Measurements from ENCODE around the gene IFNG.
"Not testable (repeated sequence)": the region's sequence is repeated elsewhere in the genome, so short reads cannot be mapped to it uniquely, and the experiment has no call there.

IFNG gene

DNA sequence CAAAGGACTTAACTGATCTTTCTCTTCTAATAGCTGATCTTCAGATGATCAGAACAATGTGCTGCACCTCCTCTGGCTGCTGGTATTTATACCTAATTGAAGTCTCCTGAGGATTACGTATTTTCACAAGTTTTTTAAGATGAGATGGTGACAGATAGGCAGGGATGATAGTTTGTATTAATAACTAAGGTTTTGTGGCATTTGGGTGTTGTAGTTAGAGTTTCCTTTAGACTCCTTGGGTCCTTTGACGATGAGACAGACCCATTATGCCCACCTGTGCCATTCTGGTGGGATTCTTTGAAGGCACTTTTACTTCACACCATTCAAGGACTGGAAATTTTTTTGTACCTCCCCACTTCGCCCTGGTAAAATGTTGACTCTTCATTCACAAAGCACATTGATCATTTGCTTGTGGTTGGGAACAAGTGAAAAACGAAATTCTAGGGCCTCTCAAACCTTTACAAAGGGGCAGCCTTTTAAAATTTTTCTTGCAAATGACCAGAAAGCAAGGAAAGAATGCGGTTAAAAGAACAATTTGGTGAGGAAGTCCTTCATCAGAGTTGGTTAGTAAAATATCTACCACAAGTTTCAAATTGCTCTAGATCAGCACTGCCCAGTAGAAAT lies at the start of gene IFNG:
Gene IFNG, minus strand, starts transcription at position 60 of the 624 bp plus-strand sequence. CDS start 125 bp downstream, outside the sequence.
- no peak within 1 kb of the TSS for H3K4me3 ChIP-seq (ENCODE audit: low read length)
- H3K4me1 ChIP-seq (ENCODE audit: insufficient read depth, low read length), result no peaks in the 10 kb centered on the region
- H3K27me3 ChIP-seq (ENCODE audit: insufficient read depth, low read length), result no peaks in the 10 kb centered on the region
- no peaks in the 10 kb centered on the region for H3K36me3 ChIP-seq (ENCODE audit: insufficient read depth, low read length)
- H3K9me3 ChIP-seq (ENCODE audit: low read length), result no peaks in the 10 kb centered on the region
- no peak within 1 kb of the TSS for H2AFZ ChIP-seq (ENCODE audit: low read depth, low read length)

DNA sequence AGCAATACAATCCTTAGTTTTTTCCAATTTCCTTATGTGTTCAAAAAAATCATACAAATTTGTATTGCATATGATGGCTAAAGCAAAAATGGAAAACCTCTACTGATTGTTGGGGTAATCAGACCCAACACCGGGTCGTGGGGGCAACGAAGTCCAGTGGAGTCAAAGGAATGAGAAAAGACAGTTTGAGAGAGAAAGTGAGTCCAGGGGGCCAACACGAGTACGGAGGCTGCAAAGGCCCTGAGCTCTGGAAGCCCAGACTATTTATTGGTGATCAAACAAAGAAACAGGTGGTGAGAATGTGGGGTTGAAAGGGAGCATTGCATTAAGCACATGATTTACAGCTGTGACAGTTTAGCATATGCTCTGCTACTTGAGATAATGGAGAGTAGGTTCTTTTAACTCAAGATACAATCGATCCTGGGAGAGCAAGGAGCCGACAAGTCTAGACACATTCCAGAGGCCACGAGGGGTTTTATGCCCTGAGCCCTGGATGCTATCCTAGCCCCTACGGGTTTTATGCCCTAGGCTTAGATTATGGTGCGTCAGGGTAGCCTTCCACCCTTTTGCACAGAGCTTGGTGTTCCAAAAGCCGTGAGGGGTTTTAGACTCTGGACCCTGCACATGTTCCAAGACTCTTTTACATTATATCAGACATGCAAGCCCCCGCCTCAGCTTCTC lies 49.6 kb upstream of the IFNG start:
- H2AFZ ChIP-seq (ENCODE audit: low read depth, low read length); H3K4me3 ChIP-seq (ENCODE audit: low read length); H3K4me1 ChIP-seq (ENCODE audit: insufficient read depth, low read length); H3K36me3 ChIP-seq (ENCODE audit: insufficient read depth, low read length); H3K9me3 ChIP-seq (ENCODE audit: low read length); H3K27me3 ChIP-seq (ENCODE audit: insufficient read depth, low read length): not testable (repeated sequence)

DNA sequence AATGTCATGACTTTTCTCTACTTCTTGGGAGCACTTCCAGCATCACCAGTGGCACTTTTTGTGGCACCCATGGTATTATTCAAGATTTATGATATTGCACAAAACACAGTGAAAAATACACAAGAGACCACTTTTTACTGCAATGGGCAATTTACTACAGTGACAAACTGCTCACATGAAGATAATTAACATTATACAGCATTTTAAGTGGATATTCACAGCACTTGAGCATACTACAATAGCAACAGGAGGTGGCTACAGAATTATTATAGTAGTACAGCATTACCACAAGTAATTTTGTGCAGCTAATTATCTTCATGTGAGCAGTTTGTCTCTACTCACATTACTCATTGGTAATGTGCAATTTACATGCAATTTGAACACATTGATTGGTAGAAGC lies 47.7 kb upstream of the IFNG start:
- Histone ChIP-seq H3K4me3 (ENCODE audit: low read length) (no peak overlapping the region), H3K36me3 (ENCODE audit: insufficient read depth, low read length) (no peaks in the 10 kb centered on the region), H2AFZ (ENCODE audit: low read depth, low read length) (no peak overlapping the region), H3K27me3 (ENCODE audit: insufficient read depth, low read length) (no peaks in the 10 kb centered on the region), H3K9me3 (ENCODE audit: low read length) (no peaks in the 10 kb centered on the region), H3K4me1 (ENCODE audit: insufficient read depth, low read length) (no peaks in the 10 kb centered on the region)

DNA sequence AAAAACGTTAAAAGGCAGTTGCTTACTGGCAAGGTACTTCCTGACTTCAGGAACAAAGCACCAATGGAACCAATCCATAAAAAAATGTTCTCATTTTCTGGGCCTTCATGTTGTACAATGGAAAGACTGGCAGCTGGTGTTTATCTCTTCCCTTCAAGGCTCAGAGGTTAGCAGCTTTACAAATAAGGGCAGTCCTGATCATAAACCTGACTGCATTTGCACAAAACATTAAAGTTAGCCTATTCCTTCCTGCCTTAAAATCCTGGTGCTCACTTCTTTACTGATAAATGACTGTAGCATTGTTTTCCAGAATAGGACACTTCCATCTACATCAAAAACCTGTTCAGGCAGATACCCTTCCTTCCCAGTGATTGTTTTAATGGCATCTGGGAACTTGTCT lies 46.9 kb upstream of the IFNG start:
- Histone ChIP-seq H3K36me3 (ENCODE audit: insufficient read depth, low read length) (no peaks in the 10 kb centered on the region), H3K4me3 (ENCODE audit: low read length) (no peak overlapping the region), H3K27me3 (ENCODE audit: insufficient read depth, low read length) (no peaks in the 10 kb centered on the region), H2AFZ (ENCODE audit: low read depth, low read length) (no peak overlapping the region), H3K9me3 (ENCODE audit: low read length) (no peaks in the 10 kb centered on the region), H3K4me1 (ENCODE audit: insufficient read depth, low read length) (no peaks in the 10 kb centered on the region)

DNA sequence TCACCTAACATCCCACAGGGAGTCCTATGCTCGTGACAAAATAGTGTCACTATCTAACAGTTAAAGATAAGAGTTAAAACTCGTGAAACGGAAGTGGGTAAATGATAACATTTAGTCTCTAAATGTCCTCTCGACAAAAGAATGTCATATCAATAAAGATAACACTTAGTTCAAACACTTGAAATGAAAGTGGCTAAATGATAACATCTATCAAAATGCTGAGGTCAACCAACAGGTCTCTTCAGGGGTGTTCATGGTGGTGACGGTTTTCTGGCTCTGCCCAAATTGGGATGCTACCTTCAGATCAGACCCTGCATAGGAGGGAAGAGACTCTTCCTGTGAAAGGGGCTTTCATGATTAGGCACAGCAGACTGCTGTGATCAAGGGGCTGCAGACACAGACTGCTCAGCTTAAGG lies 43.9 kb upstream of the IFNG start:
- H3K36me3 ChIP-seq (ENCODE audit: insufficient read depth, low read length), result no peaks in the 10 kb centered on the region
- H3K4me3 ChIP-seq (ENCODE audit: low read length), result no peak overlapping the region
- H3K9me3 ChIP-seq (ENCODE audit: low read length), result no peaks in the 10 kb centered on the region
- H3K4me1 ChIP-seq (ENCODE audit: insufficient read depth, low read length), result no peaks in the 10 kb centered on the region
- no peaks in the 10 kb centered on the region for H3K27me3 ChIP-seq (ENCODE audit: insufficient read depth, low read length)
- no peak overlapping the region for H2AFZ ChIP-seq (ENCODE audit: low read depth, low read length)

DNA sequence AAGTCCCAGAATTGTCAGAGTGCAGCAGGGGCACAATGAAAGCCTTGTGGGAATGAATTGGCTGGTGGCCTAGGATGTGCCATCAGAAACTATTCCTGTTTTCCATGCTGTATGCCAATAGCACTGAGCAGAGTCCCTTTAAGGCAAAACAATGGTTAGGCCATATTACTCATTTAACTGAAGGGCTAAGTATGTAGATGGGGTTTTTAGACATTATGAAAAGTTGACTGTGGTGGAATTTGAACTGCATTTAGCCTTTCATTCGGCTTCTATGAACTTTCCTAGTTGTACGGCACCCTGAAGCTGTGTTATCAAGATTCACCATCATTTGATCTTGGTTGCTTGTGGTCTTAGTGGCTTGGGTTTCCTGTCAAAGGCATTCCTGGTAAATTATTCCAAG lies 41.3 kb upstream of the IFNG start:
- no peaks in the 10 kb centered on the region for H3K27me3 ChIP-seq (ENCODE audit: insufficient read depth, low read length)
- no peaks in the 10 kb centered on the region for H3K9me3 ChIP-seq (ENCODE audit: low read length)
- H3K4me3 ChIP-seq (ENCODE audit: low read length), result no peak overlapping the region
- no peak overlapping the region for H2AFZ ChIP-seq (ENCODE audit: low read depth, low read length)
- H3K36me3 ChIP-seq (ENCODE audit: insufficient read depth, low read length), result no peaks in the 10 kb centered on the region
- H3K4me1 ChIP-seq (ENCODE audit: insufficient read depth, low read length), result no peaks in the 10 kb centered on the region

DNA sequence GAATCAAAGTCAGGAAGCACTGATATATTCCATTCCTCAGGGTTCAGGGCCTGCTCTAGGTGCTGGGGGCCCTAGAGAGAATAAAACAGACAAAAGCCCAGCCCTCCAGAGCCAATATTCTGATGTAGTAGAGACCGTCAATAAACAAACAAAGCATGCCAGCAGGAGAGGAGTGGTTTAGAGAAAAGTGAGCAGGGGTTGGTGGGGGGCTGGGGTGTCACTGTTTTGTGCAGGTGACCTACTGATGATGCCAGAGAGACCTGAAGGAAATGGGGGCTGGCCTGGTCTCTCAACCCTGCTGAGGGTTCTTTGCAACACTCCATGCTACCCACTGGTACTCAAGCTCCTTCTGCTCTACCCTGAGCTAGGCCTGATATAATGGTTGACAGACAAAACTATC lies 39.6 kb upstream of the IFNG start:
- H3K9me3 ChIP-seq (ENCODE audit: low read length), result no peaks in the 10 kb centered on the region
- H2AFZ ChIP-seq (ENCODE audit: low read depth, low read length), result no peak overlapping the region

DNA sequence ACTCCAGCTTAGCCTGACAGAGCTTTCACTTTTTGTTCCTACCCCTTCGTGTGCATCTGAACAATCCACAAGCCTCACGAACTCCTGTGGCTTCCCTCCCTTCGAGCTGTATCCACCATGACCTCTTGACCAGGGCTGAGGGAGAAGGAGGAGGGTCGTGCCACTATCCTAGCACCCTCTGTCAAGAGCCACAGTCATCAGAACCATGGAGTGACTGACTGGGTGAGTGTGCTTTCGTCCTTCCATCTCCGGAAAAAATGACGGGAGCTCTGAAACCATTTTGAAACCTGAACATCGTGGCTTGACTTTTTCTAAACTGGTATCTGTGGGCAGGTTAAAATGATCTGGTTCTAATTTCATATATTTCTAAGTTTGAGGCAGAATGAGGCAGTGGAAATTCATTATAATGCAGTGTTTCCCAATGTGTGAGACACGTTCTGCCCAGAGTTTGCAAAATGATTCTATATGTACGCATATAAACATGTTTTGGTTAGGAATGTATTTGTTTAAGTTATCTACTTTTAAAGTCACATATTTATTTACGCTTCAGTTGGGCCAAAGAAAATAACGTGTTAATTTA lies 39.1 kb upstream of the IFNG start:
- H3K4me1 ChIP-seq (ENCODE audit: insufficient read depth, low read length), result no peaks in the 10 kb centered on the region
- H2AFZ ChIP-seq (ENCODE audit: low read depth, low read length), result no peak overlapping the region
- no peak overlapping the region for H3K4me3 ChIP-seq (ENCODE audit: low read length)
- H3K27me3 ChIP-seq (ENCODE audit: insufficient read depth, low read length), result no peaks in the 10 kb centered on the region
- no peaks in the 10 kb centered on the region for H3K9me3 ChIP-seq (ENCODE audit: low read length)
- H3K36me3 ChIP-seq (ENCODE audit: insufficient read depth, low read length), result no peaks in the 10 kb centered on the region

More for the DNA sequence above, 39.6 kb upstream of the IFNG start:
- Histone ChIP-seq H3K4me3 (ENCODE audit: low read length) (no peak overlapping the region), H3K4me1 (ENCODE audit: insufficient read depth, low read length) (no peaks in the 10 kb centered on the region), H3K36me3 (ENCODE audit: insufficient read depth, low read length) (no peaks in the 10 kb centered on the region), H3K27me3 (ENCODE audit: insufficient read depth, low read length) (no peaks in the 10 kb centered on the region)

DNA sequence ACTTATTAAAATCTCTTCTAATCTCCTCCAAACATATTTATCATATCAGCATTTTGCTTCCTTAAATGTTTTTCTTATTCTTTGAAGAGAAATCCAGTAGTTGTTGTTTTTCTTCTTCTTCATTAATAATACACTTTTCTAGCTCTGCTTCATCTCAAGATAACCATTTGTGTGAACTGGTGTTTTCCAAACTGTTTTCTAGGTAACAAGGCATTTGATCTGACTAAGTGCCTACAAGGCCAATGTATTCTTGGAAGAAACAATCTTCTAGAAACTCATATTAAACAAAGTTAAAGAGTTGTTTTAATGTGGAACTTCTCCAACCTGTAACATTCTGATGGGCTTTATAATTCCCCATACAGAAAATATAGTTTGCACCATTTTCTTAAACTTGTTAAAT lies 30.8 kb upstream of the IFNG start:
- Histone ChIP-seq H3K27me3 (ENCODE audit: insufficient read depth, low read length) (no peaks in the 10 kb centered on the region), H3K4me3 (ENCODE audit: low read length) (no peak overlapping the region), H3K4me1 (ENCODE audit: insufficient read depth, low read length) (no peaks in the 10 kb centered on the region), H3K36me3 (ENCODE audit: insufficient read depth, low read length) (no peaks in the 10 kb centered on the region), H3K9me3 (ENCODE audit: low read length) (no peaks in the 10 kb centered on the region), H2AFZ (ENCODE audit: low read depth, low read length) (no peak overlapping the region)

DNA sequence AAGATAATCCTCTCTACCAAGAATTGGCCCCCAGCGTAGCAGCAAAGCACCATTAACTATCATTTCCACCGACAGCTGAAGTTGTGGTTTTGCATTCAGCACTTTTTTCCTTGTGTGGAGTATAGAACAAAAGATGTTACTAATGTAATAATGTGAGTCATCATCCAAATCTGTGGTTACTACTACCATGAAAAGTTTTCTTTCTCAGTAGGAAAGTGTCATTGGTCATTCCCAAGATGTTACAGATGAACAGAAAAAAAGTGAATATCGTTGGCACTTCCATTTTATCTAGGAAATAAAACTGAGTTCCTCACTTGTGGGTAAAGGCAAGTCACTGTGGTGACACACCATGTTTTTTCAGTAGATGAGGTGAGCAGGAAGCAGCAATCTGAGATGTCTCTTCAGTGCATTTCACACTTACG lies 30.3 kb upstream of the IFNG start:
- no peaks in the 10 kb centered on the region for H3K4me1 ChIP-seq (ENCODE audit: insufficient read depth, low read length)
- no peak overlapping the region for H3K4me3 ChIP-seq (ENCODE audit: low read length)
- no peaks in the 10 kb centered on the region for H3K36me3 ChIP-seq (ENCODE audit: insufficient read depth, low read length)
- no peaks in the 10 kb centered on the region for H3K27me3 ChIP-seq (ENCODE audit: insufficient read depth, low read length)
- no peak overlapping the region for H2AFZ ChIP-seq (ENCODE audit: low read depth, low read length)
- H3K9me3 ChIP-seq (ENCODE audit: low read length), result no peaks in the 10 kb centered on the region

DNA sequence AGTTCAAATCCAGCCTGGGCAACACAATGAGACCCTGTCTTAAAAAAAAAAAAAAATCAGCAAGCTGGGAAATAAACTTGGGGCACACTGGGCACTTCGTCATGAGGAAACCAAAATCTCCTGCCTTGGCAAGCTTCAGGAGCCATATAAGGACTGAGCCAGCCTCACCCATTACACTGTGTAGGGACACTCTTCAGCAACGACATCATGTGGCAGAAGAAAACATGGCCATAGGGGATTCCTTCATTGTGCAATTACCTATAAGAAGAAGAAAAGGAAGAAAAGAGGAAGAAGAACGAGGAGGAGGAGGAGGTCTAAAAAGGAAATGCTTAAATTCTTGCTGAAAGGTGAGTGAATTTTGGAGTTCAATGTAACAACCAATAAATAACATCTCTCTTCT lies 26.1 kb upstream of the IFNG start:
- Histone ChIP-seq H3K4me1 (ENCODE audit: insufficient read depth, low read length) (no peaks in the 10 kb centered on the region), H3K36me3 (ENCODE audit: insufficient read depth, low read length) (no peaks in the 10 kb centered on the region), H3K27me3 (ENCODE audit: insufficient read depth, low read length) (no peaks in the 10 kb centered on the region), H2AFZ (ENCODE audit: low read depth, low read length) (no peak overlapping the region), H3K4me3 (ENCODE audit: low read length) (no peak overlapping the region), H3K9me3 (ENCODE audit: low read length) (no peaks in the 10 kb centered on the region)

DNA sequence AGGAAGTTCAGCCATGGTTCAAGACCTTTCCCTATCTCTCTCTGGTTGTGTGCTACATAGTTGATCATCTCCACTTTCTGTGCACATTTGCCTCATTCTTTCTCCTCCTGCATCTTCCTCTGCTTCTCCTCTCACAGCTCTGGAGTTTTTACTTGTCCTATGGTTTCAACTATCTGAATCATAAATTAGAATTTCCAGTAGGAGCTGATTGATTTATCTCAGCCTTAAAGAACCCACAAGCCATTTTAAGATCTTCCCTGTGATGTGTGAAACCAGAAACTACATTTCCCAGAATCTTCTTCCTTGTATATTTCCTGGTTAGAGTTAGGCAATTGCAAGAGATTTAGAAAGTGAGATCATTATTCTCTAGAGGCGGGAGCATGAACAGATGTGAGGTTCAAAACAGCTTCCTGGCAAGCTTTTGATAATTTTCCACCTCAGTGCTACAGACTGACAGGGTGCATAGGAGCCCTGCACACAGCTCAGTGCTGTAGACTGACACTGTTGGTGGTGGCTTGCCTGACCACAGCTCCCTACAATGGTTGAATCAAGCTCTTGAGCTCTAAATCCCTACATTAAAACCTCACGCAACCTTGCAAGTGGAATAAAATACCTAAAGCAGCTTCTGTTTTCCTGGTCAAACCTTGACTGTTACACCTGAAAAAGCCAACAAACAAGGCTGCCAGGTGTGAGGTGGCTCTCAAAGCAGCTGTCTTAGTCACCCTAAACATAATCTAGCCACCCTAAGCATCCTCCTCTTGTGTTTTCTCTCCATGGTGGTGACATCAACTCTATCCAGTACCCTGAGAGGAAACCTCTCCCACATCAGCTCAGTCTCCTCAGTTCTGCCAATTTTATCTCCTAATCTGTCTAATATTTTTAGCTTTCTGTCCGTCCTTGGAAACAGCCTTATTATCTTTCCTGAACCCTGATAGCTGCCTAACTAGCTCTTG lies 21.5 kb upstream of the IFNG start:
- H3K4me1 ChIP-seq (ENCODE audit: insufficient read depth, low read length), result peaks cover 3% of the 10 kb centered on the region
- no peaks in the 10 kb centered on the region for H3K36me3 ChIP-seq (ENCODE audit: insufficient read depth, low read length)
- H3K27me3 ChIP-seq (ENCODE audit: insufficient read depth, low read length), result no peaks in the 10 kb centered on the region
- no peak overlapping the region for H3K4me3 ChIP-seq (ENCODE audit: low read length)
- no peak overlapping the region for H2AFZ ChIP-seq (ENCODE audit: low read depth, low read length)
- no peaks in the 10 kb centered on the region for H3K9me3 ChIP-seq (ENCODE audit: low read length)
